NOMO-1 treated with DMSO at 0.1 percent for 48 hours (cell line): ENCODE data around the gene EDDM13.
A peak's percentile ranks its signal among the peaks of the same experiment; 100 is the strongest.
"Not testable (repeated sequence)": the region's sequence is repeated elsewhere in the genome, so short reads cannot be mapped to it uniquely, and the experiment has no call there.

ENCODE experiments used
- DNase-seq: peaks from one replicate; lab custom pipeline; 2025; ENCODE audit not compliant: unreplicated experiment; lab: John Stamatoyannopoulos, UW

EDDM13 gene

DNA sequence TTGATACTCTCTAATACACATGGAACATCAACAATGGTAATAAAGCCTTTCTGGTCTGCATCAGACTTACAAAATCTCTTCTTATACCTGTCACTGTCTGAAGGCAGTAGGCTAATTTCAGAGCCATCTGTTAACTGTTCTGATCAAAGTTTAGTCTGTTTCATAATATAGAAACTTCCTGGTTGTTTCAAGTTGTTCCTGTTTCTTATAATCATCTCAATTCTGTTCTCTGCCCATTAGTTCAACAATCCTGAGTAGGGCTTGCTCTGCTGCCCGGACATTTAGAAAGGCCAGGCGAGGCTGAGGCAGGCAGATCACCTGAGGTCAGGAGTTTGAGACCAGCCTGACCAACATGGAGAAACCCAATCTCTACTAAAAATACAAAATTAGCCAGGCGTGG, 47.4 kb downstream of the EDDM13 start:
- DNase-seq = peak; percentile 92

DNA sequence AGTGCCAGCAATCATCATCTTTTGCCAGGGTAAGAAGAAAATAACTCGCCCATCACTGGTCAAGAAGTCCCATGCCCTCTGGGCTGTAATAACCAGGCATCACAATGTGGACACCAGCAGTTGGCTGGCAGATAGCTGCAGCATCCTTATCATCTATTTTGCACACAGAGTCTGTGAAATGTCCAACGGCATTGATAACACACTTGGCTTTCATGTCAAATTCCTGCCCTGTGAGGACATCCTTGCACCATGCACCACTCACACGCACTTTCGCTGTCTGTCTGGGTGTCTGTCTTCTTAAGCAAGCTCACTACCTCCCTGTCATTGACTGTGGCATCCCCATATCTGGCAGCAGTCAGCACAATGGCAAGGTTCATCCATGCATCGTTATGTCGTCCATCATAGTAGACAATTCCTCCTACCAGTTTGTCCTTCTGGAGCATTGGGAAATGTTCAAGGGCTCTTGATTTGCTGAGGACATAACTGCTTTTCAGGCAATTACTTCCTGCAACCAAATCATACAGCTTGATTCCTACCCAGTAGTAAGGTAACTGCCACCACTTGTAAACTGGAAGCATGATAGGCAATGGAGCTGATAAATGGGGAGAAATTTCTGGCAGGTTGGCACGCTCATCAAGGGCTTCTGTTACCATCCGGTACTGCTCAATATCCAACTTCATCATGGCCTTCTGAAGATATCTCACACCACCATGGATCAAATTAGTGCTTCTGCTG, 48.9 kb downstream of the EDDM13 start:
- no peak for DNase-seq

DNA sequence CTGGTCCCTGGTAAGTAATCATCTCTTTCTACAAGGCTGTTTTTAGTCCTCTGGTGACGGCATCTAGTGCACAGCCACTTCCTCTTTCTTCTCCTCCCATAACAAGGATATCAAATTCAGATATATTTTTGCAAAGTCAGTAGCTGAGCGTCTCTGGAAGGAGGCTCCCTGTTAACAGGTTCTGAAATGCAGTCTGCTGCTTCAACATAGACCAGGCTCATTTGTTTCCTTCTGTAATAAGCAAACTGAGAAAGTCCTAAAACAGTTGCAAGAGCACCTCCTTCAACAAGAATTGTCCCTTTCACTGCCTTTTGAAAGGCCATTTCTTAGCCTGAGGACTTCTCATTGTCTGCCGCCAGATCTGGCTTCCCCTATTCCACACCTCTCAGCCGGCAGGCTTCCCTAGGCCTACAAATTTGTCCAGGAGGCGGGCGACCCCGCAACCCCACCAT, 49.5 kb downstream of the EDDM13 start:
- peak; percentile 93 for DNase-seq

DNA sequence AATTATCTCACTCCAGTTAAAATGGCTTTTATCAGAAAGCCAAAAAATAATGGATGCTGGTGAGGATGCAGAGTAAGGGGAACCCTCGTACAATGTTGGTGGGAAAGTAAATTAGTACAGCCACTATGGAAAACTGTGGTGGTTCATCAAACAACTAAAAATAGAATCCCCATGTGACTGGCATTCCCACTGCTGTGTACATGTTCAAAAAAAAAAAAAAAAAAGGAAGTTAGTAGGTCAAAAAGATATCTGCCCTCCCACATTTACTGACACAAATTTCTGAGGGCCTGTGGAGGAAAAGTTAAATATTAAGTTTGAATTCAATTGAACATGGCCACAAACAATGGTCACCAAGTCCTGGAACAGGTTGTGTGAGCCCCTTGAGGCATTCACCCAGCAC, 51.9 kb downstream of the EDDM13 start:
- DNase-seq = no peak

DNA sequence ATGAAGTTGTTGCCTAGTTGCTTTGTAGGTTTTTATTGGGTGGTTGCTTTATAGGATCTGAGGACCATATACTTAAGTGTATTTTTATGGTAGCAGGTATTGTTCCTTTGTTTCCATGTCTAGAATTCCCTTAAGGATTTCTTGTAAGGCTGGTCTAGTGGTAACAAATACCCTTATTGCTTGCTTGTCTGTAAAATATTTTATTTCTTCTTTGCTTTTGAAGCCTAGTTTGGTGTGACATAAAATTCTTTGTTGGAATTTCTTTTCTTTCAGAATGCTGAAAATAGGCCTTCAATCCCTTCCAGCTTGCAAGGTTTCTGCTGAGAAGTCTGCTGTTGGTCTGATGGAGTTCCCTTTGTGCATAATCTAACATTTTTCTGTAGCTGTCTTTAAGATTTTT, 60.1 kb downstream of the EDDM13 start:
- no peak for DNase-seq

DNA sequence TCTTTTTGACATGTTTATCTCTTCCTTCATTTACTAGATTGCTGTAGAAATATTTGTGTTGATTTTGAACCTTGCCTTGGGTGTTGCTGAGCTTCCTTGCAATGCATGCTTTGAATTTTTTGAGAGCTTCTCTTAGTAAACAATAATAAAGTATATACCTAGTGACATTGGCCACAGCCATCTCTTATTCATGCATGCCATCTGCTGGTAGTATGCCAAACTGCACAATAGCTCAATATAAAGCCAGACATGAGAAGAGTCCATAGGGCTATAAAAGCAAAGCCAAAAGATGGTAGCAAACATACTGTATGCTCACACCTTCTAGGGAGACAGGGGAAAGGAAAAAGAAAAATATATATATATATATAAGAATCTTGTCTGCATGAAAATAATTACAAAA, 61.0 kb downstream of the EDDM13 start:
- peak; percentile 72 for DNase-seq

DNA sequence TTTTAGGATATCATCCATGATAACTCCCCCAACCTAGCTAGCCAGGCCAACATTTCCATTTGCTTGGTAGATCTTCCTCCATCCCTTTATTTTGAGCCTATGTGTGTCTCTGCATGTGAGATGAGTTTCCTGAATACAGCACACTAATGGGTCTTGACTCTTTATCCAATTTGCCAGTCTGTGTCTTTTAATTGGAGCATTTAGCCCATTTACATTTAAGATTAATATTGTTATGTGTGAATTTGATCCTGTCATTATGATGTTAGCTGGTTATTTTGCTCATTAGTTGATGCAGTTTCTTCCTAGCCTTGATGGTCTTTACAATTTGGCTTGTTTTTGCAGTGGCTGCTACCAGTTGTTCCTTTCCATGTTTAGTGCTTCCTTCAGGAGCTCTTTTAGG, 62.8 kb downstream of the EDDM13 start:
- DNase-seq = not testable (repeated sequence)

DNA sequence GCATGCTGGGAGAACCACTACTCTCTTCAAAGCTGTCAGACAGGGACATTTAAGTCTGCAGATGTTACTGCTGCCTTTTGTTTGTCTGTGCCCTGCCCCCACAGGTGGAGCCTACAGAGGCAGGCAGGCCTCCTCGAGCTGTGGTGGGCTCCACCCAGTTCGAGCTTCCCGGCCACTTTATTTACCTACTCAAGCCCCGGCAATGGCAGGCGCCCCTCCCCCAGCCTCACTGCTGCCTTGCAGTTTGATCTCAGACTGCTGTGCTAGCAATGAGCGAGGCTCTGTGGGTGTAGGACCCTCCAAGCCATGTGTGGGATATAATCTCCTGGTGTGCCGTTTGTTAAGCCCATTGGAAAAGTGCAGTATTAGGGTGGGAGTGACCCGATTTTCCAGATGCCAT, 64.5 kb downstream of the EDDM13 start:
- DNase-seq = not testable (repeated sequence)

DNA sequence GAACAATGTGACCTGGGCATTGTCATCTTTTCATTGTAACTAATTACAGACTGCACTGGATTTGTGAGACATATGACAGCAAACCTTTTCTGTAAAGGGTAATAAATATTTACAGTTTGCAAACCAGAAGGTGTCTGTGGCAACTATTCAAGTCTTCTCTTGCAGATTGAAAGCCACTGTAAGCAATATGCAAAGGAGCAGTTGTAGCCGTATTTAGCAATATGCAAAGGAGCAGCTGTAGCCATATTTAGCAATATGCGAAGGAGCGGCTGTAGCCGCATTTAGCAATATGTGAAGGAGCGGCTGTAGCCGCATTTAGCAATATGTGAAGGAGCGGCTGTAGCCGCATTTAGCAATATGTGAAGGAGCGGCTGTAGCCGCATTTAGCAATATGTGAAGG, 66.5 kb downstream of the EDDM13 start:
- DNase-seq = not testable (repeated sequence)

DNA sequence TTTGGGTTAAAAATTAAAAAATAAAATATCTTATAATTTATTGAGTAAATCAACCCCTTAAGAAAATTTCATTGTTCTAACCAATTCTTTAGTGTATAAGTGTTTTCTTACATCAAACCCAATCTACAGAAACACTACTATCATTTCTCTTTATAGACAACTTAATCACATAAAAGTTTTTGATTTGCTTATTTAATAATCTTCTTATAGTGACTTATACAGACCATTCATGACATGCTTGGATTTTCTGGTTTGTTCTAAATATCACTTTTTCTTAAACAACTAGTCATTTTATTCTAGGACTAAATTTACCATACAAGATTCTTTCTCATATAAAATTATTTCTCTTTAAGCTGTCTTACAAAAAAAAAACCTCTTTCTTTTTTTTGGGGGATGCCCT, 69.4 kb downstream of the EDDM13 start:
- DNase-seq = no peak

DNA sequence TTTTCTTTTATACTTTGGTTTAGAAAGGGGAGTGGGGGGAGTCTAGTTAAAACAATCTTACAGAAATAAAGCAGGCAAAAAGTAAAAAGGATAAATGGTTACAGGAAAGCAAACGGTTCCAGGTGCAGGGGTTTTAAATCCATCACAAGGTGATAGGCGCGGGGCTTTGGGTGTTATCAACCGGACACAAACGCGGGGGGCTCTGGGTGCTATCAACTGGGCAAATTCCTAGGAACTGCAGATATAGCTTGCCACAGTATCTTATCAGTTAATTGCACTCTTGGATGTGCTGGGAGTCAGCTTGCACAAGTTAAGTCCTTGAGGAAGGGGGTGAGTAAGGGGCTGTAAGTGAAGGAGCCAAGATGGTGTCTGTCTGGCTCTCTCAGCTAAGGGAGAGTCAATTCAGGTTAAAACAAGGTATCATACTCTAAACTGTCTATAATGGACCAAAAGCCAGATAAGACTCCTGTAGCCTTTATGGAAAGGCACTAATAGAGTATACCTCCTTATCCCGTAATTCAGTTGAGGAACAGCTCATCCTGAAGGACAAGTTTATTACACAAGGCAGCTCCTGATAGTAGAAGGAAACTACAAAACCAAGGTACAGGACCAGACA, 74.7 kb downstream of the EDDM13 start:
- DNase-seq = no peak

DNA sequence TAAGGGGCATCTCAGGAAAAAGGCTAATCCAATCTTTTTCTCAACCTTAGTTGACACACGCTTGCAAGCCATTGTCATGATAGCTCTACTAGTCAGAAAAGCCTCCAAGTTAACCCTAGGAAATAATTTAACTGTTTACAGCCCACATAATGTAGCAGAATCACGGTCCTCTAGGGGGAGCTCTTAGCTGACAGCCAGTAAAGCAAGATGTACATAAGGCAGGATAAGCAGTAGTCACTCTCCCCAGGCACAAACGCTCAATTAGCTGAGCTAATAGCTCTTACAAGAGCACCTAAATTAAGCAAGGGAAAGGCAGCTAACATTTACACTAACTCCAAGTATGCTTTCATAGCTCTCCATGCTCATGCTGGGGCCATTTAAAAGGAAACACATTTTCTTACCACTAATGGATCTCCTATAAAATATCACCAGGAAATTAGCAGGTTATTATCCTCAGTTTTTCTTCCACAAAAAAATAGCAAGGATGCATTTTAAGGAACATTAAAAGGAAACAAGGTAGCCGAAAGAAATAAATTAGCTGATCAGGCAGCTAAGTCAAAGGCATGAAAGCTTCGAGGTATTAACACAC, 75.8 kb downstream of the EDDM13 start:
- DNase-seq = no peak

DNA sequence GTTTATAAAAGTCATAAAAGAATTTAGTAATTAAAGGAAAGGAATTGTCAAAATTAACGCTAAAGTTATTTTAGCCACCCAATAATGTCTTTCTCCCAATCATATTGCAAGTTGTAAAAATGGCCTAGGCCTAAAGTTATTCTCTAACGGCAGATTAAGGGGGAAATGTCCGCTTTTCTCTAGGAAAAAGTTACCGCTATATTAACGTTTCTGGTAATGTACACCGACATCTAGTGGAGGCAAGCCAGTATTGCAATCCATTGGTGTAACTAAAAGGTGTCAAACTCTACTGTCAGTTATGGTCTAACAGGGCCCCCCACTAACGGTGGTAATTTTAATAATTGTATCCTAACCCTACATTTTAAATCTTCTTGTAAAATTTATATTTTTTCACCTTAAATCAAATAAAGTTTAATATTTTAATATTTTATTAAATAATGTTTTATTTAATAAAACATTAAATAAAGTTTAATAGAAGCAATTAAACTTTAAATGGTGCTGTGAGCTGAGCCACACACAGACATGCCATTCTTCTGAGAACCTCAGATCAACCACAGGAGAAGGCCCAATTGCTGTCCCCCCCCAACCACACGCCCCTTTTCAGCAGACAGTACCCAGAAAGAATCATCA, 78.0 kb downstream of the EDDM13 start:
- DNase-seq = peak; percentile 40

DNA sequence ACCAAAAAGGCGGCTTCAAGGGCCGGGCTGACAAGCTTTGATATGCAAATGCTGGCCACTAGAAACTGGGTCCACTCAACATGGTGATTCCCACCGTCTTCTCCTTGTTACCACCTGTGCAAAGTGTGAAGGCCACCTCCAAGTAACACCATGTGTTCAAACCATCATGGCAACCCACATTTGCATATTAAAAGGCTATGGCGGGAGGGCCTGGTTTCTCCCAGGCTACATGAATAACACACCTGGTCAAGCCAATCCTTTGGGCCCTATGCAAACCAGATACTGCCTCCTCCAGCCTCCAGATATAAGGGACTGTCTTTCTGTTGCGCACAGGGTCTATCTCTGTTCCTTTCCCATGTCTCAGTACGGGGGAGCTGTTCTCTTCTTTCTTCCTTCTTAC, 78.7 kb downstream of the EDDM13 start:
- no peak for DNase-seq

DNA sequence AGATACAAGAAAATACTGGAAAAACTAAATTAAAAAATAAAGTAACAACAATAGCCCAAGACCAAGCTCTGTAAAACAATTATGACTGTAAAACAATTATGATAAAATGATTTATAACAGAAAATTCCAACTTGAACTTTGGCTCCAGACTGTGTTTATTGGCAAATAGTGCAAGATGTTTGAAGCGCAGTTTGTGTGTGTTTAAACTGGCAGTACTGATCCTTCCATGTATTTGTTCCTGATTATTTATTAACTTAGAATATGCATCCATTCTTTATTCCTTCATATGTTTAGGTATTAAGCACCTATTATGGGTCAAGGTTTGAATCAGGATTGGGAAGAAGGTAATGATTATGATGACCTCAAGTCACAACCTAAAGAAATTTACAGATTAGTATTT, 83.0 kb downstream of the EDDM13 start:
- no peak for DNase-seq

DNA sequence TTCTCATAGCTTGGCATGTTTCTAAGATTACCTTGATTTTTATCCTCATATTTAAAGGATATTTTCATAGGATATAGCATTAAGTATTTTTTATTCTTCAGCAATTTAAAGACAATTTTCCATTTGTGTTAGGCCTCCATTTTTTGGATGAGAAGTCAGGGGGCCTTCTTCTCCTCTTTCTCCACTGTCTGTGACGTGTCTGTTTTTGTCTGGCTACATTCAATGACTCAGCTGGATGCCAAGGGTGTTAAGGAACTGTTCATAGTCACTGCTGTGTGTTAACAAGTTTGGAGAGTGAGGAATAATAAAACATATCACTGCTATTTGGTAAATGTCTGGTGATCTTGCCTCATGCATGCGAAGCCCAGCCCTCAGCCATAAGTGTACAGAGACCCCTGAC, 84.4 kb downstream of the EDDM13 start:
- no peak for DNase-seq
